HFF-Myc (cell line): ENCODE results near the gene GMDS.

ENCODE experiments used
- DNase-seq: peaks from one replicate; pipeline ENCODE4 v3.0.0-alpha.2; 2011; ENCODE audit warnings: low read depth; ENCODE audit errors: extremely low read depth
- H3K4me3 ChIP-seq: replicated peaks from 2 replicates; pipeline ENCODE4 v1.5.1; 2011; ENCODE audit warnings: low read depth, mild to moderate bottlenecking, control low read depth, low read length
- CTCF ChIP-seq: IDR thresholded peaks from 2 replicates; pipeline ENCODE4 v1.5.1; 2012; ENCODE audit warnings: mild to moderate bottlenecking, low read depth, low read length, control low read depth; ENCODE audit errors: missing control alignments

GMDS gene

GRCh38 chr6:2258112-2258511 is 12.7 kb upstream of the GMDS start:
- DNase-seq = no peak
- no peak for TF ChIP-seq CTCF
- no peak overlapping the region for H3K4me3 ChIP-seq

- TF ChIP-seq CTCF = no peak
- no peak for DNase-seq
- no peak overlapping the region for H3K4me3 ChIP-seq
Measured at GRCh38 chr6:2257363-2257762, 12.0 kb upstream of the GMDS start.

GRCh38 chr6:2254747-2255146 is 9.3 kb upstream of the GMDS start:
- no peak for TF ChIP-seq CTCF
- DNase-seq = no peak

GRCh38 chr6:2249126-2249525 is 3.7 kb upstream of the GMDS start:
- no peak for TF ChIP-seq CTCF
- no peak overlapping the region for H3K4me3 ChIP-seq
- DNase-seq = no peak

More at GRCh38 chr6:2254747-2255146, 9.3 kb upstream of the GMDS start:
- H3K4me3 ChIP-seq = no peak overlapping the region

- no peak for TF ChIP-seq CTCF
- DNase-seq = no peak
- no peak overlapping the region for H3K4me3 ChIP-seq
Measured at GRCh38 chr6:2247664-2248063, 2.3 kb upstream of the GMDS start.

GRCh38 chr6:2245877-2246863 is 765 bp upstream of the GMDS start:
- DNase-seq = no peak
- peak overlapping the region; percentile 86 for H3K4me3 ChIP-seq
- TF ChIP-seq CTCF = no peak
